HG03469 (cell line): ENCODE data around the gene RBCK1.

Experiments used
- ATAC-seq: cut with Tn5 transposase; IDR thresholded peaks from one replicate; pipeline ENCODE4 v1.9.1; 2021; ENCODE audit warnings: mild to moderate bottlenecking, moderate library complexity, moderate number of reproducible peaks; ENCODE audit not compliant: unreplicated experiment

The RBCK1 gene

GRCh38 chr20:416950-417800, 9.1 kb downstream of the RBCK1 start:
- no peak for ATAC-seq

- no peak for ATAC-seq
These were observed 9.8 kb downstream of the RBCK1 start for GRCh38 chr20:417801-418342.

DNA sequence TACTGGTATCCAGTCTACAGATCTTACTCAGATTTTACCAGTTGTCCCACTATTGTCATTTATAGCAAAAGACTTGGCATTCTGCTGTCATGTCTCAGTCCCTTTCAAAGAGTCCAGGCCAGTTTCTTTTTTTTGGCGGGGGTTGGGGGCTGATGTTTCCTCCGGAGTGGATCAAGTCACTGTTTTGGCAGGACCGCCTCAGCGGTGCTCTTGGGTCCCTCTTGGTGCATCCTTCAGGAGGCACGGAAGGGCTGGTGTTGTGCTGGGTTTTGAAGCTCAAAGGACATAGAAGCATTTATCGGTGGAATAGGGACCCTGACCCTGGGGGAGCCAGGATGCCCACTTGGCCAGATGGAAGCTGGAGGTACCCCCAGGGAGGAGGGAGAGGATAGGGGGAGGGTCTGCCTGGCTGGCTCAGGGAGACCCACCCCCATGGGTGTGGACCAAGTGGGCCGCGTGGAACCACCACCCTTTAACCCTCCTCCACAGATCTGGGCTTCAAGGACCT, 10.8 kb downstream of the RBCK1 start:
- no peak for ATAC-seq

- ATAC-seq = no peak
These were observed 11.6 kb downstream of the RBCK1 start for GRCh38 chr20:419556-420165.

GRCh38 chr20:420166-420620, 12.1 kb downstream of the RBCK1 start:
- no peak for ATAC-seq

- ATAC-seq = no peak
These were observed 12.8 kb downstream of the RBCK1 start for GRCh38 chr20:420721-421574.

GRCh38 chr20:421685-422250, 13.7 kb downstream of the RBCK1 start:
- ATAC-seq = no peak

- ATAC-seq = no peak
These were observed 18.5 kb downstream of the RBCK1 start for GRCh38 chr20:426566-426965.

DNA sequence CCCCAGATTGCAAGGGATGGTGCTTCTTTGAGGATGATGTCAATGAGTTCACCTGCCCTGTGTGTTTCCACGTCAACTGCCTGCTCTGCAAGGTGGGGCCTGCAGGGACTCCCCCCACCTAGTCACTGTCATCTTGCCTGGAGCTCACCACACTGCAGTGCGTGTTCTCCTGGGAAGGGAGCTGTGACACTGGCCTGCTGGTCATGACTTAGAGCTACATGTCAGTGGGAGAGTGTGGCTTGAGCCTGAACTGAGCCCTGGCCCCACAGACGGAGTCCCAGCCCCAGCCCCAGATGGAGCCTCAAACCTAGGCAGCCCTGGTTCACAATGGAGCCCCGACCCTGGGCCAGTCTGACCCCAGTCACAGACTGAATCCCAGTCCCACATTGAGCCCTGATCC, 19.3 kb downstream of the RBCK1 start:
- ATAC-seq = no peak

- no peak for ATAC-seq
These were observed 20.0 kb downstream of the RBCK1 start for GRCh38 chr20:427849-428657.

GRCh38 chr20:428658-429200, 20.6 kb downstream of the RBCK1 start:
- ATAC-seq = no peak

- no peak for ATAC-seq
These were observed 22.2 kb downstream of the RBCK1 start for GRCh38 chr20:430091-430999.

DNA sequence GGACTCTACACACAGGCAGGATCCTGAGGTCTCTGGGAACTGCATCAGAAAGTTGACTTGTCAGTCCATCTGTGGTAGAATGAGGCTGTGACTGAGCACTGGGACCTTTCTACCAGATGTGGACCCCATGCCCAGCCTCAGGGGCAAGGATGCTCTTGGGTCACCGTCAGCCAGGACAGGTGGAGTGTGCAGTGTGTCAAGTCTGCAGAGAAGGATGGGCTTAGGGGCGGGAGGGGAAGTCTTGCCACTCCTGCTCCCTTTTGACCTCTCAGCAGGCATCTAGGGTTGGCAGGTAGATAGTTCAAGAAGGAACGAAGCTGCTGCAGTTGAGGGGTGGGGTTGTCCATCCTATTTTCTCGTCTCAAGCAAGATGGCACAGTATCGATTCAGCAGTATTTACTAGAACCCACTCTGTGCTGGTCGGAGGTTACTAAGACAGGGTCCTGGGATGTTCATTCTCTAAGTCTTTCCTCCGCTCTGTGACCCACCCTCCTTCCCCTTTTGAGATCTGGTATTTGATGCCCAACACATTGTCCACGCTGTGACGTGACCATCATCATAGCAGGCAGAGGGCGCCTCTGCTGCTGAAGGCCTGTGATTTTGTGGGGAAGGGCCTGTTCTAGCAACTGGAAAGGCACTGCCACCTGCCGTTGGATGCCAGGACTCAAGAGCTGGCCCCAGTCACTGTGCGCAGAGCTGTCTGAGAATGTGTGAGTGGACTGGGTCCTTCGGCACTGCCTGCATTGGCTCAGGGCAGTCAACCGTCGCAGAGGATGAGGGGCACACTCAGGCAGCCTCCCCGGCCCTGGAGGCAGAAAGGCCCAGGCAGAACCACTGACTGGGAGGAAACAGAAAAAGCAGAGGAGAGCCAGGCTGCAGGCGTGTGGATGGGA, 23.2 kb downstream of the RBCK1 start:
- no peak for ATAC-seq

DNA sequence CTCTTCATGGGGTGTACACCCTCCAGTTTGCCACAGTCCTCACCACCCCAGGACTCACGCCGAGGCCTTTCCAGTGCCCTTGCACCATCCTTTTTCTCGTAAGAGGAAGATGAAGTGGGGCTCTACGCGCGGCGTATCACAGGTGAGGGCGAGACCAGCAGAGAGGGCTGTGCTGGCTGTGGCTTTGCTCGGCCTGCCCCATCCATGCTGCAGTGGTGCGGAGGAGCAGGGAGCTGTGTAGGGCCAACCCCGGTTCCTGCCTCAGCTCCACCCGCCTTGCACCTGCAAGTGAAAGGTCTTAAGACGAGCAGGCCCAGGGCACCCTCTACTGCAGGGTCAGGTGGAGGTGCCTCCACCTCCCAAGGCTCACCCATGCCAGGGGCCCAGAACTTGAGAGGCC, 24.1 kb downstream of the RBCK1 start:
- ATAC-seq = no peak

GRCh38 chr20:432677-433299, 24.7 kb downstream of the RBCK1 start:
- ATAC-seq = no peak

DNA sequence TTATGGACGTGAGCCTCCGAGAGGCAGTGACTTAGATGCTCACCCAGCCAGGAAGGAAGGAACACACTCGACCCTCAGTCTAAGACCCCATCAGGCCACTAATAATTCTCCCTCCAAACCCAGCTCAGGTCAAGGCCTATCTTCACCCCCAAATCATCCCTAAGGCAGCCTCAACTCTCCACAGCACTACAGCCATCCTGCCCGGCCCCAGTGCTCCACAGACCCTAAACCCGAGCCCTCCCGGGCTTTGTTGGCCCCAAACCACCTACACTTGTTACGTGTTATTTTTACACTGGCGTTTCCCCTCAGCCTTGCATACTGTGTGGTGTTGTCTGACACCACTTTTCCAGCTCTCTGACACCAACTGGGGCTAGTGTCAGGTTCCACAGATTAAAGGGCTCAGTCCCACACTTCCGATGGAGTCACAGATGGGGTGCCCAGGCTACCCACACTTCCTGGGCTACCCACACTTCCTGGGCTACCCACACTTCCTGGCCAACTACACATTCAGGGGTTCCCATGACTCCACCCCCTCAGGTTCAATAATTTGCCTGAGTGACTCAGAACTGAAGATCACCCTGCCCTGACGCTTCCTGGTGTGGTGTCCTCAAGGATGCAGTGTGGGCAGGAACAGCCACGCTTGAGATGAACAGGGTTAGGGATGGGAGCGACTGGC, 25.3 kb downstream of the RBCK1 start:
- ATAC-seq = no peak
